HUES64 (cell line): Measurements from ENCODE around the gene UNC13C.

Source experiments
- H3K27ac ChIP-seq: 2 replicates; pipeline ENCODE4 v1.7.0; 2013; ENCODE audit warnings: low read depth, low read length, inconsistent platforms
- H3K27me3 ChIP-seq: 2 replicates; pipeline ENCODE4 v1.6.1; 2013; ENCODE audit warnings: mild to moderate bottlenecking, low read length; ENCODE audit not compliant: insufficient read depth
- H3K36me3 ChIP-seq: 2 replicates; pipeline ENCODE4 v1.6.1; 2013; ENCODE audit warnings: mild to moderate bottlenecking, low read length; ENCODE audit not compliant: insufficient read depth
- H3K4me1 ChIP-seq: 2 replicates; pipeline ENCODE4 v1.6.1; 2013; ENCODE audit warnings: mild to moderate bottlenecking, low read length, moderate library complexity; ENCODE audit not compliant: insufficient read depth
- H3K4me3 ChIP-seq: 2 replicates; pipeline ENCODE4 v1.5.1; 2013; ENCODE audit warnings: mild to moderate bottlenecking, low read length, moderate library complexity
- H3K9ac ChIP-seq: 2 replicates; pipeline ENCODE4 v1.6.1; 2013; ENCODE audit warnings: mild to moderate bottlenecking, low read depth, low read length
- H3K9me3 ChIP-seq: 2 replicates; pipeline ENCODE4 v1.6.1; 2013; ENCODE audit warnings: low read depth, low read length; ENCODE audit not compliant: insufficient read depth
- WGBS: fragments of 150-250, 120-280 bp; methylation state at CpG from one replicate; pipeline ENCODE4 v1.1.7; 2013; ENCODE audit warnings: missing lambda C conversion rate; 5-methylcytosine and 5-hydroxymethylcytosine counted together

The UNC13C gene

GRCh38 chr15:53979051-53979788 is 979 bp downstream of the UNC13C start:
- Histone ChIP-seq H3K9ac (no peak overlapping the region), H3K4me3 (peak overlapping the region; percentile 53)

GRCh38 chr15:53980021-53980420 is 1.8 kb downstream of the UNC13C start:
- Histone ChIP-seq H3K27ac (no peak overlapping the region), H3K9ac (no peak overlapping the region), H3K27me3 (peaks cover 35% of the 10 kb centered on the region), H3K36me3 (no peaks in the 10 kb centered on the region), H3K4me1 (no peaks in the 10 kb centered on the region), H3K4me3 (no peak overlapping the region), H3K9me3 (no peaks in the 10 kb centered on the region)
- 95% methylated on average over 2 of the region's 2 CpGs for WGBS

More at GRCh38 chr15:53979051-53979788, 979 bp downstream of the UNC13C start:
- Histone ChIP-seq H3K4me1 (no peaks in the 10 kb centered on the region), H3K27ac (no peak overlapping the region), H3K36me3 (no peaks in the 10 kb centered on the region), H3K27me3 (peaks cover 35% of the 10 kb centered on the region), H3K9me3 (no peaks in the 10 kb centered on the region)
- 90% methylated on average over 4 of the region's 4 CpGs for WGBS

GRCh38 chr15:53982071-53982680 is 3.9 kb downstream of the UNC13C start:
- Histone ChIP-seq H3K9me3 (no peaks in the 10 kb centered on the region), H3K4me3 (no peak overlapping the region), H3K36me3 (no peaks in the 10 kb centered on the region), H3K27ac (no peak overlapping the region), H3K27me3 (peaks cover 33% of the 10 kb centered on the region), H3K9ac (no peak overlapping the region), H3K4me1 (no peaks in the 10 kb centered on the region)
- 88% methylated on average over 3 of the region's 4 CpGs for WGBS

- Histone ChIP-seq H3K4me1 (peaks cover 3% of the 10 kb centered on the region; the same call in 1 of the 2 replicates), H3K36me3 (no peaks in the 10 kb centered on the region), H3K4me3 (no peak overlapping the region), H3K9ac (no peak overlapping the region), H3K27ac (no peak overlapping the region), H3K9me3 (no peaks in the 10 kb centered on the region), H3K27me3 (peaks cover 26% of the 10 kb centered on the region)
- WGBS, result 83% methylated on average over 1 of the region's 1 CpG
Observed at GRCh38 chr15:53982876-53983275, 4.6 kb downstream of the UNC13C start.

GRCh38 chr15:53984221-53984620 is 6.0 kb downstream of the UNC13C start:
- peaks cover 3% of the 10 kb centered on the region; the same call in 1 of the 2 replicates for H3K4me1 ChIP-seq
- H3K9ac ChIP-seq, result no peak overlapping the region
- no peak overlapping the region for H3K27ac ChIP-seq
- WGBS, result 91% methylated on average over 1 of the region's 1 CpG
- H3K27me3 ChIP-seq, result peaks cover 12% of the 10 kb centered on the region
- no peaks in the 10 kb centered on the region for H3K9me3 ChIP-seq
- no peaks in the 10 kb centered on the region for H3K36me3 ChIP-seq
- H3K4me3 ChIP-seq, result no peak overlapping the region

- Histone ChIP-seq H3K36me3 (no peaks in the 10 kb centered on the region), H3K27me3 (no peaks in the 10 kb centered on the region; the same call in 1 of the 2 replicates), H3K4me3 (no peak overlapping the region), H3K27ac (no peak overlapping the region), H3K9ac (no peak overlapping the region), H3K9me3 (no peaks in the 10 kb centered on the region), H3K4me1 (peaks cover 3% of the 10 kb centered on the region; the same call in 1 of the 2 replicates)
- 90% methylated on average over 3 of the region's 4 CpGs for WGBS
Observed at GRCh38 chr15:53985562-53985961, 7.3 kb downstream of the UNC13C start.

- H3K4me3 ChIP-seq, result no peak overlapping the region
- H3K27me3 ChIP-seq, result no peaks in the 10 kb centered on the region
- no peak overlapping the region for H3K9ac ChIP-seq
- H3K27ac ChIP-seq, result no peak overlapping the region
- 76% methylated on average over 2 of the region's 2 CpGs for WGBS
- no peaks in the 10 kb centered on the region for H3K9me3 ChIP-seq
- peaks cover 3% of the 10 kb centered on the region; the same call in 1 of the 2 replicates for H3K4me1 ChIP-seq
- H3K36me3 ChIP-seq, result no peaks in the 10 kb centered on the region
Observed at GRCh38 chr15:53987480-53987879, 9.2 kb downstream of the UNC13C start.

- Histone ChIP-seq H3K4me3 (no peak overlapping the region), H3K27me3 (no peaks in the 10 kb centered on the region), H3K9ac (no peak overlapping the region), H3K4me1 (no peaks in the 10 kb centered on the region), H3K36me3 (no peaks in the 10 kb centered on the region), H3K9me3 (no peaks in the 10 kb centered on the region), H3K27ac (no peak overlapping the region)
- WGBS, result 97% methylated on average over 2 of the region's 2 CpGs
Observed at GRCh38 chr15:54007256-54007655, 29.0 kb downstream of the UNC13C start.

- Histone ChIP-seq H3K9me3 (no peaks in the 10 kb centered on the region), H3K27ac (no peak overlapping the region), H3K9ac (no peak overlapping the region), H3K27me3 (no peaks in the 10 kb centered on the region), H3K4me1 (no peaks in the 10 kb centered on the region; the same call in 1 of the 2 replicates), H3K36me3 (no peaks in the 10 kb centered on the region), H3K4me3 (no peak overlapping the region)
- WGBS, result 81% methylated on average over 1 of the region's 1 CpG
Observed at GRCh38 chr15:54011656-54012055, 33.4 kb downstream of the UNC13C start.

GRCh38 chr15:54014067-54014655 is 35.9 kb downstream of the UNC13C start:
- Histone ChIP-seq H3K9me3 (no peaks in the 10 kb centered on the region), H3K27ac (no peak overlapping the region), H3K9ac (no peak overlapping the region), H3K27me3 (no peaks in the 10 kb centered on the region), H3K4me1 (no peaks in the 10 kb centered on the region; the same call in 1 of the 2 replicates), H3K4me3 (no peak overlapping the region), H3K36me3 (no peaks in the 10 kb centered on the region)
- 92% methylated on average over 4 of the region's 4 CpGs for WGBS

GRCh38 chr15:54017251-54017650 is 39.0 kb downstream of the UNC13C start:
- Histone ChIP-seq H3K9me3 (no peaks in the 10 kb centered on the region), H3K36me3 (no peaks in the 10 kb centered on the region), H3K4me1 (no peaks in the 10 kb centered on the region; the same call in 1 of the 2 replicates), H3K27ac (no peak overlapping the region), H3K4me3 (no peak overlapping the region), H3K9ac (no peak overlapping the region), H3K27me3 (no peaks in the 10 kb centered on the region)
- WGBS, result 89% methylated on average over 1 of the region's 1 CpG
